NCI-H345 treated with DMSO at 0.1 percent for 48 hours (cell line): ENCODE data around the gene PIK3R3.
"Not testable (repeated sequence)": the region's sequence is repeated elsewhere in the genome, so short reads cannot be mapped to it uniquely, and the experiment has no call there.

Experiments
- DNase-seq: peaks from one replicate; lab custom pipeline; 2025; ENCODE audit not compliant: unreplicated experiment; lab: John Stamatoyannopoulos, UW

PIK3R3 gene

DNA sequence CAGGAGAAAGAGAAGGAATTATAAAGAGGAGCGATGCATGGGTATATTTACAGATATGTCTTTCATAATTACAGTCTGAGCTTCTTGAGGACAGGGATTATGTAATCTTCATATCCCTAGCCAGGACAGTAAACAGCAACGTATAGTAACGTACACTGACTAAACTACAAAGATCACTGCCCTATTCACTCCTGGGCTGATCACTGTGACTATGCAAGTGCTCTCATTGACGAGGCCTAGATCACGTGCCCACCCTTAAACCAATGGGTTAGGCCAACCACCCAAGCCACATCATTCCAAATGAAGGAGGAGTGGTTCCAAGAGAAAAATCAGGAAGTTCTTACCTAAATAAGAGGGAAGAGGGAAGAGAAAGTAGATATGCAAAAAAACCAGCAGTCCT, 18.5 kb downstream of the PIK3R3 start:
- DNase-seq, result no peak

DNA sequence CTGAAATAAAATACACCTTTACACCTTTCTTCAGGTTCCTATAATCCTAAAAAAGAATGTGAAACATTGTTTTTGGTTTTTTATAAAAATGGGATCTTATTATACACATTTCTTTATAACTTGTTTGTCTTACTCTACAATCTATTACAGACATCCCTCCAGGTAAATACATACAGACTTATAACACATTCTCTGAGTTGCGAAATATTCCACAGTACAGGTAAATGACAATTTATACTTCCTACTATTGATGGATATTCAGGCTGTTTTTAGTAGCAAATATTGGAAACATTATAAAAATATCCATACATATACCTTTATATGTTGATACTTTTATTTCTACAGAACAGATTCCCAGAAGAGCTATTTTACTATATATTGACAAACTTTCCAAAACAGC, 20.3 kb downstream of the PIK3R3 start:
- no peak for DNase-seq

DNA sequence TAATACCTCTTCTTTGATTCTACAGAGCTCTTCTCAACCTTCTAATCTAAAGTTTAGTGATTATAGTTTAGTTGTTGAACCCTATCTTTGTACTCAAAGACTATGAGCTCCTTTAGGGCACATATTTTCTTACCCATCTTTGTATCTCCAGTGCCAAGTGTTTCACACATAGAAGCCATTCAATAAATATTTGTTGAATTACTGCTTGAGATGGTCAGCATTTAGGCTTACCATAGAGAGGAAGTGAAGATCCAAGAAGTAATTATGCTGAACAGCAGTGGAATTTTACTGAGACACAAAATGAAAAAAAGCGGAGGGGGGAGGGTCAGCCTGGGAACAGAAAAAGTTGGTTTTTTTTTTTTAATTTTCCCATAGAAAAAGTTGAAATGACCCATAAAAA, 21.9 kb downstream of the PIK3R3 start:
- no peak for DNase-seq

DNA sequence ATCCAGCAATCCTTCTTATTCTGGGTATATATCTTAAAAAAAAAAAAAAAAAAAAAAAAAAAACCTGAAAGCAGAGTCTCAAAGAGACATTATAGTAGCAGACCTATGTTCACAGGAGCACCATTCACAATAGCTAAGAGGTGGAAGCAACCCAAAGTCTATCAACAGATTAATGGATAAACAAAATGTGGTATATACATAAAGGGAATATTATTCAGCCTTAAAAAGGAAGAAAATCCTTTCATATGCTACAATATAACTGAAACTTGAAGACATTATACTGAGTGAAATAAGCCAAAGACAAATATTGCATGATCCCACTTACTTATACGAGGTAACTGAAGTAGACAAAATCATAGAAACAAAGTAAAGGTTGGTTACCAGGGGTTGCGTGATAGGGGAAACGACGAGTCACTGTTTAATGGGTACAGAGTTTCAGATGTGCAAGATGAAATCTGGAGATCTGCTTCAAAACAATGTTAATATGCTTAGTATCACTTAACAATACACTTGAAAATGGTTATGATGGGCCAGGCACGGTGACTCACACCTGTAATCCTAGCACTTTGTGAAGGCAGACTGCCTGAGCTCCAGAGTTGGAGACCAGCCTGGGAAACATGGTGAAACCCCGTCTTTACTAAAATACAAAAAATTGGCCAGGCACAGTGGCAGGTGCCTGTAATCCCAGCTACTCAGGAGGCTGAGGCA, 29.5 kb downstream of the PIK3R3 start:
- no peak for DNase-seq

DNA sequence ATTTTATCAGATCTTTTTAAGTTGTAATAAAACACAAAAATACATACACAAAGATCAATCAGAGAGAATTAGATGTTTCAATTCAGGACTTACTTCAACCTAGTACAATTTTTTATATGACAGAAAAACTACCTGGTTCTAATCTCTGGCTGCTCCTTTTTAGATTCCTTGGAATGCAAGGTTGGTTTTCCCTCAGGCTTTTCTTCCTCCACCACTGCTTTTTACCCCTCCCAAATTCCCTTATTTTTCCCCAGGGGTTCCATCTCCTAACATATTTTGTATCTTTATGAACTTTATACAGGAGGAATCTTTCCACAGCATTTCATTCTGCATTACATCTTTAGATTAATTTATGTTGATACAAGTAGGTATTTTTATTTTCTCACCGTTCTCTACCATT, 33.2 kb downstream of the PIK3R3 start:
- DNase-seq, result no peak

DNA sequence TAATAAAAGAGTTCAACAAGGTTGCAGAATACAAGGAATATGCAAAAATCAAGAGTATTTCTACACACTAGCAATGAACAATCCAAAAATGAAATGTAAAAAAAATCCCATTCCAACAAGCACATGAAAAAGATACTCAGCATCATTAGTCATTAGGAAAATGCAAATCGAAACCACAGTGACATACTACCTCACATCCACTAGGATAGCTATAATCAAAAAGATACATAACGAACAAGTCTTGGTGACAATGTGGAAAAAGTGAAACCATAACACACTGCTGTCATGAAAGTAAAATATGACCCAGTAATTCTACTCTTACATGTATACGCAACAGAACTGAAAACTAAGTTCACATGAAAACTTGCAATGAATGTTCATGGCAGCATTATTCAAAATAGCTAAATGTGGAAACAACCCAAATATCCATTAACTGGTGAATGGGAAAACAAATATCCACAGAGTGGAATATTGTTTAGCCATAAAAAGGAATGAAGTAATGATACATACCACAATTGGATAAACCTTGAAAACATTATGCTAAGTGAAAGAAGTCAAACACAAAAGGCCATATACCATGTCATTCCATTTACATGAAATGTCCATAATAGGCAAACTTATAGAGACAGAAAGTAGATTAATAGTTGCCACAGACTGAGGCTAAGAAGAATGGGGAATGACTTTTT, 34.3 kb downstream of the PIK3R3 start:
- DNase-seq, result no peak

DNA sequence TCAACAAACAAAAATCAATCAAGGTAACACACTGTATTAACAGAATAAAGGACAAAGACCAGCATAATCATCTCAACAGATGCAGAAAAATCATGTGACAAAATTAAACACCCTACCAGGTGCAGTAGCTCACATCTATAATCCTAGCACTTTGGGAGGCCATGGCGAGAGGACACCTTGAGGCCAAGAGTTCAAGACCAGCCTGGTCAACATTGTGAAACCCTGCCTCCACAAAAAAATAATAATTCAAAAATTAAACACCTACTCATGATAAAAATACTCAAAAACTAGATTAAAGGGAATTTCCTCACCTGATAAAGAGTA, 35.3 kb downstream of the PIK3R3 start:
- no peak for DNase-seq

DNA sequence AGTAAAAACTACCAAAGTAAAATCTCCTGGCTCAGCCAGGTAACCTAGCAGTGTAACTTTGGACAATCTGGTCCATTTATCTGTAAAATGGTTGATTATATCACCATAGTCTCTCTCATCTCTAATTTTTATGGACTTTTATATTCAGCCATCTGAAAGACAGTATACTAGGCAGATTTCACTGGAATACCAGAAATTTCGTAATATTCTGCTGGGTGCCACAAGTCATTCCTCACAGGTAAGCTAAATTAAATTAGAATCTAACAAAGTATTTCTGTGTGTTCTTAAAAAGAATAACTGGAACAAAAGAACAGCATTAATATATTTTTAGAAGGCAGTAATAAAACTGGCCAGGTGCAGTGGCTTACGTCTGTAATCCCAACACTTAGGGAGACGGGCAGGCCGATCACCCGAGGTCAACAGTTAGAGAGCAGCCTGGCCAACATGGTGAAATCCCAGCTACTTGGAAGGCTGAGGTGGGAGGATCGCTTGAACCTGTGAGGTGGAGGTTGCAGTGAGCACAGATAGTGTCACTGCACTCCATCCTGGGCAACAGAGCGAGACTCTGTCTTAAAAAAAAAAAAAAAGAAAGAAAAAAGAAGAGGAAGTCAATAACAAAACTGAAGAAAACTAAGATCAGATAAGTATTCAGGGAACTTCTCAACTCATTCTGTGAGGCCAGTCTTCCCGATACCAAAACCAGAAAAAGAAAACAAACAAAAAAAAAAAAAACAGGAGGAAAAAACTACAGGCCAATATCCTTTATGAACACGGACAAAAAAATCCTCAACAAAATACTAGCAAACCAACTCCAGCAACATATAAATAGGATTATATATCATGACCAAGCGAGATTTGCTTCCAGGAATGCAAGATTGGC, 35.9 kb downstream of the PIK3R3 start:
- DNase-seq, result no peak

DNA sequence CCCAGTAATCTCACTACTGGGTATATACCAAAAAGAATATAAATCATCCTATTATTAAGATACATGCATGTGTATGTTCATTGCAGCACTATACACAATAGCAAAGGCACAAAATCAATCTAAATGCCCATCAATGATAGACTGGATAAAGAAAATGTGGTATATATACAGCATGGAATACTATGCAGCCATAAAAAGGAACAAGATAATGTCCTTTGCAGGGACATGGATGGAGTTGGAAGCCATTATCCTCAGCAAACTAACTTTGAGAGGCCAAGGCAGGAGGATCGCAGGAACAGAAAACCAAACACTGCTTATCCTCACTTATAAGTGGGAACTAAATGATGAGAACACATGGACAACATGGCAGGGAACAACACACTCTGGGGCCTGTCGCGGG, 37.3 kb downstream of the PIK3R3 start:
- DNase-seq, result not testable (repeated sequence)

DNA sequence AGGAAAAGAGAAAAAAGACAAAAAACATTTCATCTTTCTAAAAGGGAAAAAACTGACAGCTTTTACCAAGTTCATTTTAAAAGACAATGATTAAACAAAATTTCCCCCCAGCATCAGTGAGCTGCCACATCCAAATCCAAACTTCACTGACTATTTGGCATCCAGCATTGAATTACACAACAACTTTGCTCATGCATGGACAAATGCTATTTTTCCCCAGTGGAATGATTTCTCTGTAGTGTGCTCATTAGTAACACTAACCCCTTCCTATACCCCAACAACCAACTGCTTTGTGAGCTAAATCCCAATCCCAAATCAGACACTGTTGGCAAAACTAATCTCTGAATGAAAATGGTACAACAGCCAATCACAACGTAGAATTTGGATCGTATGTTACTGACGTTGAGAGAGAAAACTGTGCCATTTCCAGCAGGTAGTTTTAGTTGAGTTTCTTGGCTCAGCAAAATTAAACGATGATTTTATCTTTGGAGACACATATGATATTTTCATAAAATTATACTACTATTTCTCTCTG, 37.9 kb downstream of the PIK3R3 start:
- DNase-seq, result no peak

DNA sequence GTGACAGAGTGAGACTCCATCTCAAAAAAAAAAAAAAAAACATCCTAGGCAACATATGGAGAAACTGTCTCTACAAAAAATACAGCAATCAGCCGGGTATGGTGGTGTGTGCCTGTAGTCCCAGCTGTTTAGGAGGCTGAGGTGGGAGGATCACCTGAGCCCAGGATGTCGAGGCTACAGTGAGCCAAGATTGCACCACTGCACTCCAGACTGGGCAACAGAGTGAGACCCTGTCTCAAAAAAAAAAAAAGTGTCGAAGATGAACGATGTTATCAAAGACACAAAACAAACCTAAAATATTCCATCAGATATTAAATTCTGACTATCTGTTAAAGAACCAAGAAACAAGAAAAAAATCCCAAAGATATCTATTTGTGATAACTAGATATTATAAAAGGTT, 38.6 kb downstream of the PIK3R3 start:
- not testable (repeated sequence) for DNase-seq

DNA sequence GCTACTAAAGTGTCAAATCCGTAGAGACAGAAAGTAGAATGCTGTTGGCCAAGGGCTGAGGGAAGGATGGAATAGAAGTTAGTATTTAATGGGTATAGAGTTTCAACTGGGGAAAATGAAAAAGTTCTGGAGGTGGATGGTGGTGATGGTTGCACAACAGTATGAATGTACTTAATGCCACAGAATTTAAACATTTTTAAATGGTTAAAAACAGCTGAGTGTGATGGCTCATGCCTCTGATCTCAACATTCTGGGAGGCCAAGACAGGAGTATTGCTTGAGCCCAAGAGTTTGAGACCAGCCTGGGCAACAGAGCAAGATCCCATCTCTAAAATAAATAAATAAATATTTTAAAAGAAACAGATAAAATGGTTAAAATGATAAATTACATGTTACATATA, 44.5 kb downstream of the PIK3R3 start:
- no peak for DNase-seq

DNA sequence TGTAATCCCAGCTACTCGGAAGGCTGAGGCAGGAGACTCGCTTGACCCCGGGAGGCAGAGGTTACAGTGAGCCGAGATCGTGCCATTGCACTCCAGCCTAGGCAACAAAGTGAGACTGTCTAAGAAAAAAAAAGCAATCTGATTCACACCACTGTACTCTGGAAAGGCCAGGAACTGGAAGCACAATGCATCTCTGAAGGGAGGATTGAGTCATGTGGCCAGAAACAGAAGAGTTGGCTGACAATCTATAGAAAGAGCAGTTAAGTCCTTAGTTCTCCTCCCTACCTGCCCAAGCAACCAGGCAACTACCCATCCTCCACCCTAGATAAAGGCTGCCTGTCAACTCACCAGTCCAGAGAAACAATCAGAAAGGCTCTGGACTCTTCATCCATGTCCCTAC, 45.9 kb downstream of the PIK3R3 start:
- DNase-seq, result no peak

DNA sequence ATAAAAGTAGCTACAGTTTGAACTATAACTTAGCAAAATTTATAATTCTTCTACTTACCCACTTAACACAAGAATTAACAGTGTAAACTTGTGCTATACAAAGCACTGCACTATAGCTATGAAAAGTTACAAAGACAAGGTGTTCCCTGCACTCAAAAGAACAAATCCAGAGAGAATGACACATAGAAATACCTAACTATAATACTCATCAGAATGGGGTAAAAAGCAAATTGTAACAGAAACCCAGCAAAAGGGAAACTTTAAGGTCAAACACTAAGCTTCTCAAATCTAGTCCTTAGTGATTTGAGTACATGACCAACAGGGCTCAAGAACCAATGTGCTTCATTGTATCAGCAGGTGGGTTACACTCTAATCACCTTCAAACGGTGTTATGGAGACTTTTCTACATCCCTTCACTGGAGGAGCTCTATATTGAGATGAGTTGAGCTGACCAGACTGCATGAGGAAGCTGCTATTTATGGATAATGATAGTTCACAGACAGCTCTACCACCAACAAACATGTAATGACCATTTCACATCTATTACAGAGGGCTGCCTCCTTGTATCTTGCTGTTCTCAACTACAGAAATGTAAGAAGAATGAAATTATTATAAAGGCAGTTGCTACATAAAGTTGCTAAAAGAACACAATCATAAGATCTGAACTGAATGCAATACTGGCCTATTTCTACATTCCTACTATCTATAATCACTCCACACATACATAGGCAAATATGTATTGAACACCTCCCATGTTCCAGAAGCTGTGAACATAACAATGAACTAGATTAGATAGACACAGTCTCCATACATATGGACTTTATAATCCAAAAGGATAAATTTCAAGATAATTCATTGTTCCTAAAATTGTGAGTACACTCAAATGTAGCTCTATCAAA, 47.6 kb downstream of the PIK3R3 start:
- no peak for DNase-seq

DNA sequence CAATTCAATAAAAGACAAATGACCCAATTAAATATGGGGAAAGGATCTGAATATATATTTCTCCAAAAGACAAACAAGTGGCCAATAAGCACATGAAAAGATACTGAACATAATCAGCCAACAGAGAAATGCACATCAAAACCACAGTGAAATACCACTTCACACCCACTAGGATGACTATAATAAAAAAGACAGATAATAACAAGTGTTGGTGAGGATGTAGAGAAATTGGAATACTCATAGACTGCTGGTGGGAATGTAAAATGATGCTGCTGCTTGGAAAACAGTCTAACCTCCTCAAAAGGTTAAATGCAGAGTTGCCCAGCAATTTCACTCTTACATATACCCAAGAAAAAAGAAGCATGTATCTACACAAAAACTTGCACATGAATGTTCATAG, 48.9 kb downstream of the PIK3R3 start:
- DNase-seq, result no peak

DNA sequence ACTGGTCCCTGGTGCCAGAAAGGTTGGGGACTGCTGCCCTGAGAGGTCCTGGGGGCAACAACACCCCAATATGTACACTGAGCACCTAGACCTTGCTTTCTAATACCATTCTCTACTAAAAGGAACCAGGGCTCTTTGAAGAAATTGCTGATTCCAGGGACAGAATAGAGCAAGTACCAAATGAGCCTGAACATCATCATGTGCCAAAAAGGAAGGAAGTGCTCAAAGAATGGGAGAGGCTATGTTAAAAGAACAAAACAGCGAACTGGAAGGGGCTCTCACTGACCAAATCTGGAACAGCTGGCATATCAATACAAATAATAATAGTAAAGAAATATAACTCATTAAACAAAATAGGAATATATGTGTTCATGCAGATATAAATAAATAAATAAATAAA, 50.8 kb downstream of the PIK3R3 start:
- no peak for DNase-seq

DNA sequence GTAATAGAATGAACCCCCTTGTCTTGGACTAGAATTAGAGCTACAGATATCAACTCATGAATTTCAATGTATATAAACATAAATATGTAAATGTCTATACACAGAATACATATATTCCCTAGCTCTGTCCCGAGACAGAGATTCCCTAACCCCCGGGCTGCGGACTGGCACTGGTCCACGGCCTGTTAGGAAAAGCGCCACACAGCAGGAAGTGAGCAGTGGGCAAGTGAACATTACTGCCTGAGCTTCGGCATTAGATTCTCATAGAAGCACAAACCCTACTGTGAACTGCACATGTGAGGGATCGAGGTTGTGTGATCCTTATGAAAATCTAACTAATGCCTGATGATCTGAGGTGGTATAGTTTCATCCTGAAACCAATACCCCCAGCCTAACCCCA, 51.2 kb downstream of the PIK3R3 start:
- DNase-seq, result no peak

DNA sequence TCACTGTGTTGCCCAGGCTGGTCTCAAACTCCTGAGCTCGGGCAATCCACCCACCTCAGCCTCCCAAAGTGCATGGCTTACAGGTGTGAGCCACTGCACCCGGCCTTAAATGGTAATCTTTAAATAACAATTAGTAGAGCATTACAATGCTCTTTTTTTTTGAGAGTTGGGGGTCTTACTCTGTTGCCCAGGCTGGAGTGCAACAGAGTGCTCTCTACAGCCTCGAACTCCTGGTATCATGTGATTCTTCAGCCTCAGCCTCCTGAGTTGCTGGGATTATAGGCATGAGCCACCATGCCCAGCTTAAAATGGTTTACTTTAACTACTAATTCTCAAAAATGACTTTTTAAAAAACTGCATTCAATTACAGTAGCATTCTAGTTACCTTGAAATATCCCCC, 52.2 kb downstream of the PIK3R3 start:
- no peak for DNase-seq

DNA sequence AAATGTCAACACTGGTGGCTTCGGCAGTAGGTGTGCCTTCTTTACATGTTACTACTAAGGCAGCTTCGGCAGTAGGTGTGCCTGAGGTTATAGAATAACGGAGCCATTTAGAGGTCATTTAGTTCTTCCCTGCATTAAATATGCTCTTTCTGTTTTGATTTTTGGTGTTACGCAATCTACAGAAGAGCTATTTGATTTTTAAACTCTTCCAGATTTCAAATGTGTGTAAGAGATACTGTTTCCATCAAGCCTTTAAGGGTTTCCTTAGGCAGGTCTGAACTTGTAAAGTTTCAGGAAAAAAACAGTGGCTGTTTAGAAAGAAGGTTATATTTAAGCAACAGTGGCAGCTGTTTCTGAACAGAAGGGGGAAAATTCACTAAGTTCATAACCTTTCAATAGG, 54.8 kb downstream of the PIK3R3 start:
- no peak for DNase-seq

DNA sequence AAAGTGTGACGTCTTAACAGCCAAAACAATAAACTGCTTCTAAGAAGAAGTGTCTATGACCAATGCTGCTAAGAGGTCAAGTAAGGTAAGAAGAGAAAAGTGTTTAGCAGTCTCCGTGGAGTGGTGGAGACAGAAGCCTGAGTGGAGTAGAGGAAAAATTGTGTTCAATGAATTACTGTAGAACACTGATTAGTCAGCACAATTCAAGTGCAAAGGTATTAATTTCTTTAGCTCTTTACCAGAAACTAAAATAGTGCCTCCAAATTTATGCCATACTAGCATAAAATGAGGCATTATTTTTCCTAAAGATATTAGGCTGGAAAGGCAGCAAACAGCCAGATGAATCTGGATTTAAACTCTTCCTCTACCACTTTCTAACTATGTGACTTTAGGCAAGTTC, 56.1 kb downstream of the PIK3R3 start:
- DNase-seq, result no peak

DNA sequence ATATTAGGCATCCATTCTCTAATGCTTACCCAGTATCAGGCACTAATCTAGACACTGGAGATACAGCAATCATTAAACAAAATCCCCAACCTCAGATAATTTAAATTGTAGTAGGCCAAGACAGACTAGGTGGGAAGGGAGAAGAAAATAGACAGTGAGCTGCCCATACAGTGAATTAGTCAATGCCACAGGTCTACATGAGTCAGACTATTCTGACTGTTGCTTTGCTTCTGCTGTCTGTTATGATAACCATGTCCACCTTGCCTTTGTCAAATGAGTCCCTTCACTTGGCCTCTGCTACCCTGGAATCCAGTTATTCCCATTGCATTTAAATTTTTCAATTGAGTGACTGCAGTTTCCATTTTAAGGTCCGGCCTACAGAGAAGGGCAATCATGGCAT, 59.5 kb downstream of the PIK3R3 start:
- DNase-seq, result no peak
